A549 (cell line): Measurements from ENCODE around the gene OR13C2.

ENCODE experiments used
- BCL3 ChIP-seq: fragments of >200 bp; sonication (Bioruptor Twin); formaldehyde crosslinking; IDR thresholded peaks from 3 replicates; pipeline ENCODE4 v1.6.1; 2016
- BHLHE40 ChIP-seq: IDR thresholded peaks from 2 replicates; pipeline ENCODE4 v1.6.1; 2012; ENCODE audit warnings: low read depth, low read length, inconsistent platforms
- CTCF ChIP-seq: fragments of >200 bp; sonication (Bioruptor Twin); formaldehyde crosslinking; IDR thresholded peaks from 3 replicates; pipeline ENCODE4 v1.5.1; 2016
- EP300 ChIP-seq, 2 experiments: fragments of >200 bp; sonication (Bioruptor Twin); formaldehyde crosslinking; IDR thresholded peaks; 2 replicates in 1 of 2; 3 replicates in 1 of 2; pipeline ENCODE4 v1.6.1; 2016 to 2017
- MAZ ChIP-seq: fragments of 150-350 bp; IDR thresholded peaks from 2 replicates; pipeline ENCODE4 v1.6.1; 2014; ENCODE audit warnings: antibody characterized with exemption, low read depth, low read length, borderline replicate concordance
- POLR2A ChIP-seq: IDR thresholded peaks from 2 replicates; pipeline ENCODE4 v1.6.1; 2012; ENCODE audit warnings: mild to moderate bottlenecking, low read length
- RARB ChIP-seq: fragments of 250-450 bp; sonication (Bioruptor Pico); IDR thresholded peaks from 2 replicates; pipeline ENCODE4 v1.8.0; 2021; ENCODE audit warnings: mild to moderate bottlenecking, moderate library complexity
- REST ChIP-seq: fragments of 200-600 bp; sonication (generic); IDR thresholded peaks from 2 replicates; pipeline ENCODE4 v1.6.1; 2016; ENCODE audit warnings: antibody characterized with exemption, mild to moderate bottlenecking, moderate library complexity
- USF2 ChIP-seq: fragments of 450-650 bp; IDR thresholded peaks from 2 replicates; pipeline ENCODE4 v1.6.1; 2014; ENCODE audit warnings: antibody characterized with exemption

- TF ChIP-seq CTCF (no peak), BHLHE40 (no peak), USF2 (no peak), RARB (CRISPR knock-in tag) (no peak), MAZ (no peak), REST (no peak), POLR2A (no peak), BCL3 (no peak), EP300 (IDR thresholded peaks at IDR 0.05) (no peak)
Measured at GRCh38 chr9:104608336-104608735, 2.9 kb upstream of the OR13C2 start.
